Hematopoietic multipotent progenitor cell treated with erythropoietin and hydrocortisone succinate and interleukin-3 and kit ligand, for 6 days (in vitro differentiated cells): Measurements from ENCODE around the gene MCRIP1.

Source experiments
- DNase-seq: peaks from one replicate; pipeline ENCODE4 v3.0.0-alpha.2; 2015

MCRIP1 gene

GRCh38 chr17:81833160-81833920 lies at the start of gene MCRIP1:
Gene MCRIP1, minus strand, starts transcription at chr17:81833291. Its CDS starts 8,785 bp downstream, at chr17:81824506.
- peak; percentile 96 for DNase-seq

GRCh38 chr17:81879121-81879520 lies 46.0 kb upstream of the MCRIP1 start:
- no peak for DNase-seq

- no peak for DNase-seq
Measured at GRCh38 chr17:81878294-81878693, 45.2 kb upstream of the MCRIP1 start.

GRCh38 chr17:81877569-81877968 lies 44.5 kb upstream of the MCRIP1 start:
- DNase-seq: no peak

GRCh38 chr17:81871387-81872230 lies 38.5 kb upstream of the MCRIP1 start:
- peak; percentile 94 for DNase-seq

- peak; percentile 25 for DNase-seq
Measured at GRCh38 chr17:81870981-81871386, 37.9 kb upstream of the MCRIP1 start, which contains the start of gene ARHGDIA. Gene ARHGDIA, minus strand, starts transcription at chr17:81871337. Its CDS starts 1,407 bp downstream, at chr17:81869930.

GRCh38 chr17:81870131-81870980 lies 37.3 kb upstream of the MCRIP1 start:
- peak; percentile 52 for DNase-seq

- DNase-seq: peak; percentile 46
Measured at GRCh38 chr17:81869221-81870130, 36.4 kb upstream of the MCRIP1 start.

GRCh38 chr17:81868674-81869220 lies 35.7 kb upstream of the MCRIP1 start:
- no peak for DNase-seq

- DNase-seq: peak; percentile 18
Measured at GRCh38 chr17:81867991-81868673, 35.0 kb upstream of the MCRIP1 start.

GRCh38 chr17:81867170-81867990 lies 34.3 kb upstream of the MCRIP1 start:
- peak; percentile 51 for DNase-seq

- DNase-seq: no peak
Measured at GRCh38 chr17:81866440-81867169, 33.5 kb upstream of the MCRIP1 start.

GRCh38 chr17:81865733-81866439 lies 32.8 kb upstream of the MCRIP1 start:
- no peak for DNase-seq

GRCh38 chr17:81865358-81865732 lies 32.3 kb upstream of the MCRIP1 start:
- DNase-seq: no peak

- DNase-seq: no peak
Measured at GRCh38 chr17:81863833-81864768, 31.0 kb upstream of the MCRIP1 start.

- DNase-seq: peak; percentile 42
Measured at GRCh38 chr17:81863123-81863675, 30.1 kb upstream of the MCRIP1 start.
